ENCODE results near the gene FRMD7. TPM values are rescaled to one million over a fixed set of nuclear protein-coding genes. Genes with fewer than 3 reads are reported as not detected.
"Not testable (repeated sequence)": the region's sequence is repeated elsewhere in the genome, so short reads cannot be mapped to it uniquely, and the experiment has no call there.

FRMD7 gene
- total RNA-seq, 1 experiment from 2014 or later, result not detected

- TF ChIP-seq FOXP4 (CRISPR knock-in tag; IDR thresholded peaks at IDR 0.05) (no peak), CREM (CRISPR knock-in tag; IDR thresholded peaks at IDR 0.05) (no peak)
- TF ChIP-seq, protein P1, sequence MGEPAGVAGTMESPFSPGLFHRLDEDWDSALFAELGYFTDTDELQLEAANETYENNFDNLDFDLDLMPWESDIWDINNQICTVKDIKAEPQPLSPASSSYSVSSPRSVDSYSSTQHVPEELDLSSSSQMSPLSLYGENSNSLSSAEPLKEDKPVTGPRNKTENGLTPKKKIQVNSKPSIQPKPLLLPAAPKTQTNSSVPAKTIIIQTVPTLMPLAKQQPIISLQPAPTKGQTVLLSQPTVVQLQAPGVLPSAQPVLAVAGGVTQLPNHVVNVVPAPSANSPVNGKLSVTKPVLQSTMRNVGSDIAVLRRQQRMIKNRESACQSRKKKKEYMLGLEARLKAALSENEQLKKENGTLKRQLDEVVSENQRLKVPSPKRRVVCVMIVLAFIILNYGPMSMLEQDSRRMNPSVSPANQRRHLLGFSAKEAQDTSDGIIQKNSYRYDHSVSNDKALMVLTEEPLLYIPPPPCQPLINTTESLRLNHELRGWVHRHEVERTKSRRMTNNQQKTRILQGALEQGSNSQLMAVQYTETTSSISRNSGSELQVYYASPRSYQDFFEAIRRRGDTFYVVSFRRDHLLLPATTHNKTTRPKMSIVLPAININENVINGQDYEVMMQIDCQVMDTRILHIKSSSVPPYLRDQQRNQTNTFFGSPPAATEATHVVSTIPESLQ (CRISPR knock-in tag; IDR thresholded peaks at IDR 0.05), result no peak
Observed at GRCh38 chrX:132165005-132165404, 37.2 kb upstream of the FRMD7 start (continued).

DNA sequence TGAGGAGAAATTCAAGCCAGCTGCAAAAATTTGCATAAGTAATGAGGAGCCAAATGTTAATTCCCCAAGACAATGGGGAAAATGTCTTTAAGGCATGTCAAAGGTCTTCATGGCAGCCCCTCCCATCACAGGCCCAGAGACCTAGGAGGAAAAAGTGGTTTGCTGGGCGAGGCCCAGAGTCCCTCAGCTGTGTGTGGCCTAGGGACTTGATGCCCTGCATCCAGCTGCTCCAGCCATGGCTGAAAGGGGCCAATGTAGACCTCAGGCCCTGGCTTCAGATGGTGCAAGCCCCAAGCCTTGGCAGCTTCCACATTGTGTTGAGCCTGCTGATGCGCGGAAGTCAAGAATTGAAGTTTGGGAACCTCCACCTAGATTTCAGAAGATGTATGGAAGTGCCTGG, 35.3 kb upstream of the FRMD7 start:
- POLR2A ChIA-PET; CTCF ChIA-PET; H3K4me3 Mint-ChIP-seq; DNase-seq (ENCODE audit: low spot score); H3K4me1 Mint-ChIP-seq; H3K27me3 Mint-ChIP-seq (ENCODE audit: low read depth); ATAC-seq; H3K27ac Mint-ChIP-seq: not testable (repeated sequence)
- Mint-ChIP-seq H3K9me3 (peaks cover 35% of the 10 kb centered on the region), H3K36me3 (peaks cover 41% of the 10 kb centered on the region)

- Mint-ChIP-seq H3K9me3 (0 out of 2 replicates have a peak, but pooled peaks cover 4% of the 10 kb centered on the region), H3K4me3 (no peak overlapping the region), H3K4me1 (no peaks in the 10 kb centered on the region), H3K36me3 (no peaks in the 10 kb centered on the region), H3K27me3 (ENCODE audit: low read depth) (no peaks in the 10 kb centered on the region), H3K27ac (no peak overlapping the region)
- no peak for TF ChIP-seq E2F5 (CRISPR knock-in tag; IDR thresholded peaks at IDR 0.05)
- TF ChIP-seq JAZF1 (CRISPR knock-in tag; IDR thresholded peaks at IDR 0.05), result no peak
- no peak for TF ChIP-seq KAT7 (CRISPR knock-in tag; IDR thresholded peaks at IDR 0.05; ENCODE audit: borderline replicate concordance)
- TF ChIP-seq, protein P2, sequence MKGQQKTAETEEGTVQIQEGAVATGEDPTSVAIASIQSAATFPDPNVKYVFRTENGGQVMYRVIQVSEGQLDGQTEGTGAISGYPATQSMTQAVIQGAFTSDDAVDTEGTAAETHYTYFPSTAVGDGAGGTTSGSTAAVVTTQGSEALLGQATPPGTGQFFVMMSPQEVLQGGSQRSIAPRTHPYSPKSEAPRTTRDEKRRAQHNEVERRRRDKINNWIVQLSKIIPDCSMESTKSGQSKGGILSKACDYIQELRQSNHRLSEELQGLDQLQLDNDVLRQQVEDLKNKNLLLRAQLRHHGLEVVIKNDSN (CRISPR knock-in tag; IDR thresholded peaks at IDR 0.05), result no peak
- TF ChIP-seq ZNF671 (CRISPR knock-in tag; IDR thresholded peaks at IDR 0.05), result no peak
- TF ChIP-seq TP53 (CRISPR knock-in tag; IDR thresholded peaks at IDR 0.05), result no peak
- TF ChIP-seq ZMAT4 (CRISPR knock-in tag; IDR thresholded peaks at IDR 0.05), result no peak
- TF ChIP-seq ZNF138 (CRISPR knock-in tag; conservative IDR thresholded peaks at IDR 0.05), result no peak
- TF ChIP-seq STAT6 (CRISPR knock-in tag; conservative IDR thresholded peaks at IDR 0.05; ENCODE audit: low read depth), result no peak
- TF ChIP-seq, protein P3, sequence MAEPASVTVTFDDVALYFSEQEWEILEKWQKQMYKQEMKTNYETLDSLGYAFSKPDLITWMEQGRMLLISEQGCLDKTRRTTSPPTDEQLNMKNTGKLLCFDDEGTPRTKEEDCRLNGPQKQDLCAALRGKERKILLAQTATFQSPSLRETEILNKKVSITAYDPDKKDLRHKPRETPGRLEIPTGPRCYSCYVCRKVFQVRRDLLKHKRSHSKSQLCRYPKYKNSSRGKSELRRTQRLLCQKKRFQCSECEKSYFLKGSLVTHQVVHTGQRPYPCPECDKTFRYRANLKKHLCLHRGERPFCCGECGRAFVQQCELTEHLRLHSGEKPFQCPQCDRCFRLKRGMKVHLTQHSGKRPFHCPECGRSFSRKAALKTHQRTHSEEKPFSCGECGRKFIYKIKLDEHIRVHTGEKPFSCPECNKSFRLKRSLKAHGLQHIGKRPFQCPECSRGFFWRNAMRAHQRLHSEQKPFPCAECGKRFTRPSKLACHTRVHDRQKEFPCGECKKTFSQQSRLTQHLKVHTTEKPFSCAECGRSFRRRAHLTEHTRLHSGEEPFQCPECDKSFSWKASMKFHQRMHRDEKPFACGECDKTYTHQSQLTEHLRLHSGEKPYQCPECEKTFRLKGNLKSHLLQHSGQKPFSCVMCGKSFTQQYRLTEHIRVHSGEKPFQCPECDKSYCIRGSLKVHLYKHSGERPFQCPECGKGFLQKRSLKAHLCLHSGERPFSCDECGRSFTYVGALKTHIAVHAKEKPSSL (CRISPR knock-in tag; conservative IDR thresholded peaks at IDR 0.05), result no peak
- TF ChIP-seq JUN (CRISPR knock-in tag; IDR thresholded peaks at IDR 0.05), result no peak
- ATAC-seq (no peak), DNase-seq (ENCODE audit: low spot score) (no peak)
- ChIA-PET CTCF (no interaction called here), POLR2A (no interaction called here)
Observed at GRCh38 chrX:132153166-132153565, 25.3 kb upstream of the FRMD7 start.

Measured in WTC11 (cell line).